GM18526 (cell line): Measurements from ENCODE around the gene ANAPC1.
A peak's percentile ranks its signal among the peaks of the same experiment; 100 is the strongest.

Source experiments
- POLR2A ChIP-seq: IDR thresholded peaks from 3 replicates; pipeline ENCODE4 v1.6.1; 2011; ENCODE audit not compliant: insufficient read length; ENCODE audit errors: extremely low read depth

ANAPC1 gene

GRCh38 chr2:111883661-111884591, at the start of gene ANAPC1:
Gene ANAPC1 (minus strand): TSS chr2:111884193. CDS start chr2:111880825, 3,368 bp downstream.
- TF ChIP-seq POLR2A = peak; percentile 88

GRCh38 chr2:111932841-111933291, 48.9 kb upstream of the ANAPC1 start:
- TF ChIP-seq POLR2A = no peak

GRCh38 chr2:111930875-111931274, 46.9 kb upstream of the ANAPC1 start:
- no peak for TF ChIP-seq POLR2A

- no peak for TF ChIP-seq POLR2A
These were observed 46.4 kb upstream of the ANAPC1 start for GRCh38 chr2:111930409-111930808.

- TF ChIP-seq POLR2A = no peak
These were observed 43.7 kb upstream of the ANAPC1 start for GRCh38 chr2:111927723-111928122.

- no peak for TF ChIP-seq POLR2A
These were observed 40.7 kb upstream of the ANAPC1 start for GRCh38 chr2:111924617-111925107.

GRCh38 chr2:111923276-111923804, 39.3 kb upstream of the ANAPC1 start:
- no peak for TF ChIP-seq POLR2A

GRCh38 chr2:111919794-111920608, 36.0 kb upstream of the ANAPC1 start:
- no peak for TF ChIP-seq POLR2A

GRCh38 chr2:111919365-111919764, 35.4 kb upstream of the ANAPC1 start:
- TF ChIP-seq POLR2A = no peak

- TF ChIP-seq POLR2A = no peak
These were observed 34.4 kb upstream of the ANAPC1 start for GRCh38 chr2:111918383-111918806.

- no peak for TF ChIP-seq POLR2A
These were observed 33.1 kb upstream of the ANAPC1 start for GRCh38 chr2:111917106-111917505.

- TF ChIP-seq POLR2A = no peak
These were observed 28.6 kb upstream of the ANAPC1 start for GRCh38 chr2:111912547-111912946.

- TF ChIP-seq POLR2A = no peak
These were observed 26.8 kb upstream of the ANAPC1 start for GRCh38 chr2:111910609-111911277.

- TF ChIP-seq POLR2A = no peak
These were observed 25.1 kb upstream of the ANAPC1 start for GRCh38 chr2:111909079-111909478.

- no peak for TF ChIP-seq POLR2A
These were observed 24.6 kb upstream of the ANAPC1 start for GRCh38 chr2:111908578-111908977.
